ENCODE results near the gene SCFD2.

The SCFD2 gene

DNA sequence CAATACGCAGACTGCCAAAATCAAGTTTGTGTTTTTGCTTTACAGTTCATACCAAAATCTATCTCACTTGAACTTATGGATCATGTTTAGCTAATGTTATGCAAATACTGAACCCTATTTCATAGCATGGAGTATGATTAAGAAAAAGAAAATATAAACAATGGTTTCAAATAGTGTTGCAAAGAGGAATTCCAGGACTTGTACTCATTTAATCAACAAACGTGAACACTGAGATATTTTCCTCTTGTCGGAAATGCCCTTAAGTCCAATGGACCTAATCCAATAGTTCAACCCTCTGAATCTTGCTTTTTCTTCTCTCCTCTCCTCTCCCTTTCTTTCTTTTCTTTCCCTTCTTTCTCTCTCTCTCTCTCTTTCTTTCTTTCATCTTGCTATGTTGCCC, 473.0 kb downstream of the SCFD2 start:
- TF ChIP-seq SIN3A (IDR thresholded peaks at IDR 0.05; ENCODE audit: borderline replicate concordance, insufficient read depth, low read length): no peak
- no peak for TF ChIP-seq FOXP2 (optimal IDR thresholded peaks at IDR 0.05; ENCODE audit: borderline replicate concordance, extremely low read depth, extremely low read length, insufficient read depth)
- no peak for TF ChIP-seq TAF1 (IDR thresholded peaks at IDR 0.05; ENCODE audit: borderline replicate concordance, insufficient read depth, low read length)
- no peak for TF ChIP-seq POLR2AphosphoS5 (IDR thresholded peaks at IDR 0.05; ENCODE audit: low read depth, low read length)
- TF ChIP-seq, protein P1, sequence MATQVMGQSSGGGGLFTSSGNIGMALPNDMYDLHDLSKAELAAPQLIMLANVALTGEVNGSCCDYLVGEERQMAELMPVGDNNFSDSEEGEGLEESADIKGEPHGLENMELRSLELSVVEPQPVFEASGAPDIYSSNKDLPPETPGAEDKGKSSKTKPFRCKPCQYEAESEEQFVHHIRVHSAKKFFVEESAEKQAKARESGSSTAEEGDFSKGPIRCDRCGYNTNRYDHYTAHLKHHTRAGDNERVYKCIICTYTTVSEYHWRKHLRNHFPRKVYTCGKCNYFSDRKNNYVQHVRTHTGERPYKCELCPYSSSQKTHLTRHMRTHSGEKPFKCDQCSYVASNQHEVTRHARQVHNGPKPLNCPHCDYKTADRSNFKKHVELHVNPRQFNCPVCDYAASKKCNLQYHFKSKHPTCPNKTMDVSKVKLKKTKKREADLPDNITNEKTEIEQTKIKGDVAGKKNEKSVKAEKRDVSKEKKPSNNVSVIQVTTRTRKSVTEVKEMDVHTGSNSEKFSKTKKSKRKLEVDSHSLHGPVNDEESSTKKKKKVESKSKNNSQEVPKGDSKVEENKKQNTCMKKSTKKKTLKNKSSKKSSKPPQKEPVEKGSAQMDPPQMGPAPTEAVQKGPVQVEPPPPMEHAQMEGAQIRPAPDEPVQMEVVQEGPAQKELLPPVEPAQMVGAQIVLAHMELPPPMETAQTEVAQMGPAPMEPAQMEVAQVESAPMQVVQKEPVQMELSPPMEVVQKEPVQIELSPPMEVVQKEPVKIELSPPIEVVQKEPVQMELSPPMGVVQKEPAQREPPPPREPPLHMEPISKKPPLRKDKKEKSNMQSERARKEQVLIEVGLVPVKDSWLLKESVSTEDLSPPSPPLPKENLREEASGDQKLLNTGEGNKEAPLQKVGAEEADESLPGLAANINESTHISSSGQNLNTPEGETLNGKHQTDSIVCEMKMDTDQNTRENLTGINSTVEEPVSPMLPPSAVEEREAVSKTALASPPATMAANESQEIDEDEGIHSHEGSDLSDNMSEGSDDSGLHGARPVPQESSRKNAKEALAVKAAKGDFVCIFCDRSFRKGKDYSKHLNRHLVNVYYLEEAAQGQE (IDR thresholded peaks at IDR 0.05; ENCODE audit: insufficient read depth in 1 of 2, low read depth in 2 of 2, low read length in 2 of 2): no peak

DNA sequence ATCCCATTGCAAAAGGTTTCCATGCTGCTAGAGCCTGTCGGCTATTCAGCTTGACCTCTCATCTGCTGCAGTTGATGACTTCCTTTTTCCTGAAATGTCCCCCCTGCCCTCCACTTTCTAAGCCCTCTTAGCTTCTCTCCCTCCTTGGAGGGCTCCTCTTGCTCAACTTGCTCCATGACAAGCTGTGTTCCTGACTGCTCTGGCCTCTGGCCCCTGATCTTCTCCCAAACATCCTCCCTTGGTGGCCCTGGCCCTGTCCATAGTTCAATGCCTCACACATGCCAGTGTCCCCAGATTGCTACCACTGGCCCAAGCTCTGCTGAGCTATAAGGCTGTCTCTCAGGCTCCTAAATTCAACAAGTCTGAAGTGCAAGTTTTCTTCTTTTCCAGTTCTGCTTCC, 474.1 kb downstream of the SCFD2 start:
- TF ChIP-seq, protein P1 (IDR thresholded peaks at IDR 0.05; ENCODE audit: insufficient read depth in 1 of 2, low read depth in 2 of 2, low read length in 2 of 2): no peak
- TF ChIP-seq POLR2AphosphoS5 (IDR thresholded peaks at IDR 0.05; ENCODE audit: low read depth, low read length) (no peak), TAF1 (IDR thresholded peaks at IDR 0.05; ENCODE audit: borderline replicate concordance, insufficient read depth, low read length) (no peak), FOXP2 (optimal IDR thresholded peaks at IDR 0.05; ENCODE audit: borderline replicate concordance, extremely low read depth, extremely low read length, insufficient read depth) (no peak), SIN3A (IDR thresholded peaks at IDR 0.05; ENCODE audit: borderline replicate concordance, insufficient read depth, low read length) (no peak)

DNA sequence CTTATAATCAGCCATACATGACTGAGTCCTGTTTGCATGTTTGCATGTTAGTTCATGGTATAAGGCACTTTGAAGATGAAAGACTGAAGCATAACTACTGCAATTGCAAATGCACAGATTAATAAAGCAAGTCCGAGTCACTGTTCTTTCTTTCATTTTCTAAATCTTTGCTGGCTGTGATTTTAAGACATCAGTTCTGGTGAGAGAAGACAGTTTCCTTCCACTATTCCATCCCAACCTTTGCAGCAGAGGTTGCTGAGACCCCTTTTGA, 475.4 kb downstream of the SCFD2 start:
- no peak for TF ChIP-seq FOXP2 (optimal IDR thresholded peaks at IDR 0.05; ENCODE audit: borderline replicate concordance, extremely low read depth, extremely low read length, insufficient read depth)
- TF ChIP-seq TAF1 (IDR thresholded peaks at IDR 0.05; ENCODE audit: borderline replicate concordance, insufficient read depth, low read length): no peak
- no peak for TF ChIP-seq SIN3A (IDR thresholded peaks at IDR 0.05; ENCODE audit: borderline replicate concordance, insufficient read depth, low read length)

DNA sequence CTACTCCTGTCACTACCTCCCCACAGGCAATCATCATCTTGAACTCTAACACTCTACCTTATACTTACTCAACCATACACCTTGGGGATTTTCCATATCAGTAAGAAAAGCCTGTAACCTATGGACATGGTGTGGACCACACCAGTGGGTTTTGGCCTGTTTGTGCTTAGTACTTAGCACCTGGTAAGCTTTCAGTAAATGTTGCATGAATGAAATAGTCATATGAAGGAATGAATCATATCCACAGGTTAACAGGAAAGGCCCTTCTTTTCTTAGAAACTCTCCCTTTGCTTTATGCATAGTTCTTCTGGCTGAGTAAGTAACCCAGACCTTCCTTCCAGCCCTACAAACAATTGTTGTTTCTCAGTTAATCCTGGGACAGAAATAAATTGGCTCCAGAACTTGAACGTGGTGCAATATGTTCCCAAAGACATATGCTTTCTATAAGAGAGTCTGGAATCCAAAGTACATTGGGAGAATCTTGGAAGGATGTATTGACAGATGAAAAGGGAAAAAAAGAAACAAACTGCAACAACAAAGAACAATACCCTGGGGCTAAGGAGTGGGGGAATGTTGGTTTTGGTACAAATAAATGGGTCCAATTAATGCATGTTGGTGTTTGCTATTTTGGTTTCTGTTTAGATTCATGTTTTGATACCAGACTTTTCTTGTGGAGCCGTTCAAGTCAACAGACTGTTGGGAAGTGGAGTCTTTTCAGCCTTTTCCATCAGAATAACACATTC, 475.9 kb downstream of the SCFD2 start:
- TF ChIP-seq POLR2AphosphoS5 (IDR thresholded peaks at IDR 0.05; ENCODE audit: low read depth, low read length) (no peak), SIN3A (IDR thresholded peaks at IDR 0.05; ENCODE audit: borderline replicate concordance, insufficient read depth, low read length) (no peak), TAF1 (IDR thresholded peaks at IDR 0.05; ENCODE audit: borderline replicate concordance, insufficient read depth, low read length) (no peak), FOXP2 (optimal IDR thresholded peaks at IDR 0.05; ENCODE audit: borderline replicate concordance, extremely low read depth, extremely low read length, insufficient read depth) (no peak)
- TF ChIP-seq, protein P1 (IDR thresholded peaks at IDR 0.05; ENCODE audit: insufficient read depth in 1 of 2, low read depth in 2 of 2, low read length in 2 of 2): no peak

DNA sequence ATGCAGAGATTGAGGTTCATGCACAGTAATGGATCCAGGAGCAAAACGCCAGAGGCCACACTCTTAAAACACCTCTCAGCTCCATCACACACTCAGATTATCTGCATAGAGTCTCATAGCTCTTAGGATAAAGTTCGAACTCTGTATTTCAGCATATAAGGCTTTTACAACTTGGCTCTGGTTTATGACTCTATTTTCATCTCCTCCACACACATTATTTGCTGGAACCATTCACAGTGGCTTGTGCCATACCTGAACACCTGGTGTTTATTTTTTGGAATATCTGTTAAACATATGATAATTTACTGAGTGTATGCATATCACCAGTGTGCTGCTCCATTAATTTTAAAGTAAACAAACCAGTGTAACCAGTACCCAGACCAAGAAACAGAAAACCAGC, 476.5 kb downstream of the SCFD2 start:
- TF ChIP-seq, protein P1 (IDR thresholded peaks at IDR 0.05; ENCODE audit: insufficient read depth in 1 of 2, low read depth in 2 of 2, low read length in 2 of 2): no peak
- TF ChIP-seq TAF1 (IDR thresholded peaks at IDR 0.05; ENCODE audit: borderline replicate concordance, insufficient read depth, low read length) (no peak), SIN3A (IDR thresholded peaks at IDR 0.05; ENCODE audit: borderline replicate concordance, insufficient read depth, low read length) (no peak), POLR2AphosphoS5 (IDR thresholded peaks at IDR 0.05; ENCODE audit: low read depth, low read length) (no peak)

Data from PFSK-1 (cell line).